GM19099 (cell line): ENCODE measurements around the gene ARID3A.

Experiments used
- POLR2A ChIP-seq: IDR thresholded peaks from 3 replicates; pipeline ENCODE4 v1.6.1; 2011; ENCODE audit warnings: low read depth; ENCODE audit not compliant: insufficient read length; ENCODE audit errors: extremely low read depth

ARID3A gene

GRCh38 chr19:925526-926322 lies at the start of gene ARID3A:
TSS of gene ARID3A (plus strand) at chr19:926035. CDS start at chr19:929529, 3,494 bp downstream.
- peak; percentile 78 for TF ChIP-seq POLR2A

DNA sequence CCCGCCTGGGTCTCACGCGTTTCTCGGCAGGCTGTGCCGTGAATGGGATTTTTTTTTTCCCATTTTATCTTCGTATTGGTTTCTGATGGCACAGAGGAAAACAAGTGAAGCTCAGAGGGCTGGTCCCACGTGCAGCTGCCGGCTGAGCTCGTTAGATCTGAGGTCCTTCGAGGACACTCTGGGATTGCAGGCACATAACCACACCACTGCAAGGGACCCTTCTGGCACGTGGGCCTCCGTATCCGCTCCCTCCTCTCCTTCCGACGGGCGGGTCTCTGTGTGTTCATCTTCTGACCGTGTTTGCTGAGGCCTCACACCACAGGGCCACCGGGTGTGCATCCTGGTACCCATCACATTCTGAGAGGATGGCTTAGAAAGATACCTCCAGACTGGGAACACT lies 49.7 kb upstream of the ARID3A start:
- no peak for TF ChIP-seq POLR2A

- no peak for TF ChIP-seq POLR2A
Observed at GRCh38 chr19:876780-877314, 49.0 kb upstream of the ARID3A start.

DNA sequence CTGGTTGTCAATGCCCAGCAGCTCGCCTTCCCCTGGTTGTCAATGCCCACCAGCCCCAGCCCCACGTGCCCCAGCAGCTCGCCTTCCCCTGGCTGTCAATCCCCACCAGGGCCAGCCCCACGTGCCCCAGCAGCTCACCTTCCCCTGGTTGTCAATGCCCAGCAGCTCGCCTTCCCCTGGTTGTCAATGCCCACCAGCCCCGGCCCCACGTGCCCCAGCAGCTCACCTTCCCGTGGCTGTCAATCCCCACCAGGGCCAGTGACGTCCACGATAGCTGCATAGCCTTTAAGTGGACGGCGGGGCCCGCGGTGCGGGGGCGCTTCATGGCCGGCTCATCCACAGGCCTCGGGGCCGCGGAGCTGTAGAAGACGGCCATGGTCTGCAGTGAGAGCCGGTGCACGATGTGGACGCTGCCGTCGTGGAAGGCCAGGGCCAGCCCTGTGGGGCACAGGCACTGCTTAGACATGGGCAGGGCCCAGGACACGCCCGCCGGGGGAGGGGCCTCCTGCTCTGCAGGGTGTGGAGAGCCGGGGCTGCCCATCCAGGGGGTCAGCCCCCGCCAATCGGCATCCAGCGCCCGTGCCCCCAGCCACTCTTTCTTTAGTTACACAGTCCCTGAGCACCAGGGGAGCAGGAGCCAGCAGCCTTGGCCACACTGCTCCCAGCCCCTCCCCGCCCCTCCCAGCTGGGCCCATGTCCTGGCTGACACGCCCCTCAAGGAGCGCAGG lies 46.0 kb upstream of the ARID3A start:
- TF ChIP-seq POLR2A: no peak

GRCh38 chr19:881385-882071 lies 44.3 kb upstream of the ARID3A start:
- no peak for TF ChIP-seq POLR2A

DNA sequence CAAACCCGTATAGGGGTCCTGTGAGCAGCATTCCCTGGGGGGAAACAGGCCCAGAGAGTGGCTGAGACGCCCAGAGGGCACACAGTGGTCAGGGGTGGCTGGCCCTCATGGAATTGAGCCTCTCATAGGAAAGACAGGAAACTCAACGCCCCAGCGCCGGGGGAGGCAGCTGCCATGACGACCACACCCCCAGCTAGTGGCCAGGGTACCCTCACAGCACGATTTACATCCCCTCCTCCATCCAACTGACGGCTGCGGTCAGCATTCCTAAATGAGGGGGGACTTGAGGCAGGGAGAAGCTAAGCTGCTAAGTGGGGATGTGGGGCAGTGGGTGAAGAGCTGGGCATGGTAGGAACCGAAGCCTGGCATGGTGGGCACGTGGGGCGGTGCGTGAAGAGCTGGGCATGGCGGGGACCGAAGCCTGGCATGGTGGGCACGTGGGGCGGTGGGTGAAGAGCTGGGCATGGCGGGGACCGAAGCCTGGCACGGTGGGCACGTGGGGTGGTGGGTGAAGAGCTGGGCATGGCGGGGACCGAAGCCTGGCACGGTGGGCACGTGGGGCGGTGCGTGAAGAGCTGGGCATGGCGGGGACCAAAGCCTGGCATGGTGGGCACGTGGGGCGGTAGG lies 42.9 kb upstream of the ARID3A start:
- no peak for TF ChIP-seq POLR2A

DNA sequence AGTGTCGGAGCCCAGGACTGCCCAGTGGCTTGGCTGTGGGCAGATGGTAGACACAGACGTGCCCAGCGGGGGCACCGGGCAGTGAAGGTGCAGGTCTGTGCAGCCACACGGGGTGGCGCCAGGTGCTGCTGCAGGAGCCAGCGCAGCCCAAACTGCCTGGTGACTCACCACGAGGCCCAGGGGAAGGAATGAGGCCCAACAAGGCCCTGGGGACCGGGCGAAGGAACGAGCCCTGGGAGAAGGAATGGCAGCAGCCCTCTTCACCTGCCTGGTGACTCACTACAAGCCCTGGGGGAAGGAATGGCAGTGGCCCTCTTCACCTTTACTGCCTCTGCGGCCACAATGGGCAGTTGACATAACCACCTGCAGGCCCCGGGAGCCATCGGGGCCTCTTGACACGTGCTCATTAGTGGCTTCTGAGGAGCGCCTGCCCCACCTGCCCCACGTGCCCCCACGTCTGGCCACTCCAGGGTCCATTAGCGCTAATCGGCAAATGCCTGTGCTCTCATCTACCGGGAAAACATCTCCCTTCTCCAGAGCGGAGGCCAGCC lies 42.1 kb upstream of the ARID3A start:
- TF ChIP-seq POLR2A: no peak

DNA sequence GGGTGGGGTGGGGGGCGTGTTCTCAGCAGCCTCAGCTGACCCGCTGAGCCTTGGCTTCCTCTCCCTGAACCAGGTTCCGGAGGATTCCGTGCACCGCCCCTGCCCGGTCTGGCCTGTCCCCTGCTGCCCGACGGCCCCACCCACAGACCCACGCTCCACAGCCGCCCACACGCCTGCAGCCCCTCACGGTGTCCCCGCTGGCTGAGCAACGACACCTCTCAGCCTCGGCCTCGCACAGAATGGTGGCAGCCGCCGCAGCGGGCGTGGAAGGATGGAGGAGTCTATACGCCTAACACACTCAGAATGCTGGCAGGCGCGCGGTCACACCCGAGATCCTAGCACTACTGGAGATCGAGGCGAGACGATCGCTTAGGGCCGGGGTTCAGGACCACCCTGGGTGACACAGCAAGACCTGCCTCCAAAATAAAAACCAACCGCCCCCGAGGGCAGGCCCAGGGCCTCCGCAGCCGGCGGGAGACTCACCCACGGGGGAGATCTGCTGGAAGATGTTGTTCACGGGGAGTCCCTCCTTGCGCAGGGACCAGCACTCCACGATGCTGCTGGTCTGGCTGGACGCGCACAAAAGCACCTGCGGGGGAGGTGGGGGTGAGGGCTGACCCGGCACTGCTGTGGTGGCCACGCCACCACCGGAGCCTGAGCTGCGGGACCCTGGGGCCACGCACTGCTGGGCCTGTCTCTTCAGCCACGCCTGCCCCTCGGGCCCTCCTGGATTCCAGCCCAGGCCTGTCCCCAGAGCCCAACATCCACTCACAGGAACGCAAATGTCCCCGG lies 41.2 kb upstream of the ARID3A start:
- TF ChIP-seq POLR2A: no peak

GRCh38 chr19:885536-886224 lies 40.2 kb upstream of the ARID3A start:
- no peak for TF ChIP-seq POLR2A

DNA sequence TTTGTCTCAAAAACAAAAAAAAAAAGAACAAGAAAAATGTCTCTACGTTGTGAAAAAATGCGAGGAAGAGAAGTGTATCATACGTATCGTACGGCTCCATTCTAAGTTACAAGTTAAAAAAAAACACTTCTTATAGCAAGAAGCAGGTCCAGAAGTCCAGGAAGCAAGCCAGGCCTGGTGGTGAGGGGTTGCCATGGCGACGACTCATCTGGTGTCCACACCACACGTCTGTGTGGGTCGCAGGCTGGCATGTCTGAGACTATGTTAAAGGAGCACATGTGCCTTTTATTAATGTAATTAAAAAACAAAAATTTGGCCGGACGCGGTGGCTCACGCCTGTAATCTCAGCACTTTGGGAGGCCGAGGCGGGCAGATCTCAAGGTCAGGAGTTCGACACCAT lies 38.8 kb upstream of the ARID3A start:
- TF ChIP-seq POLR2A: no peak

- no peak for TF ChIP-seq POLR2A
Observed at GRCh38 chr19:887599-887998, 38.2 kb upstream of the ARID3A start.

- TF ChIP-seq POLR2A: no peak
Observed at GRCh38 chr19:888581-889385, 37.1 kb upstream of the ARID3A start.
